GM12878 (cell line): ENCODE results near the gene KCNJ16. TPM values are rescaled to one million over a fixed set of nuclear protein-coding genes. Genes with fewer than 3 reads are reported as not detected.

ENCODE experiments used
- ATAC-seq: fragments of 200-7000 bp; cut with Tn5 transposase; 3 replicates; pipeline ENCODE4 v1.9.1; 2020; ENCODE audit warnings: mild to moderate bottlenecking, moderate library complexity
- BruUV-seq: library from RNA; stranded (reverse); fragments of 400-500 nt; replicated peaks from 2 replicates; lab custom pipeline; 2021; lab: Mats Ljungman, UMichigan
- CTCF ChIA-PET: fragments of 300-600 bp; sonication (Branson Sonifier 250); formaldehyde crosslinking; extraction: SDS; loops from one replicate; lab custom pipeline; 2021; ENCODE audit warnings: inconsistent platforms; lab: Yijun Ruan, JAX
- POLR2A ChIA-PET: fragments of 350-600 bp; formaldehyde crosslinking; extraction: SDS; loops from one replicate; lab custom pipeline; 2021; ENCODE audit warnings: inconsistent platforms; lab: Charles Lee
- RAD21 ChIA-PET: fragments of 300-600 bp; sonication (Branson Sonifier 250); formaldehyde crosslinking; loops from one replicate; lab custom pipeline; 2023; ENCODE audit warnings: antibody characterized with exemption; ENCODE audit not compliant: unreplicated experiment; lab: Charles Lee
- SMC1A ChIA-PET: fragments of 300-600 bp; sonication (Branson Sonifier 250); formaldehyde crosslinking; loops from one replicate; lab custom pipeline; 2023; ENCODE audit not compliant: unreplicated experiment, uncharacterized antibody; lab: Charles Lee
- DNase-seq: peaks from one replicate; pipeline ENCODE4 v3.0.0-alpha.2; 2011; ENCODE audit warnings: low read depth, low spot score
- FAIRE-seq: peaks from 3 replicates; lab custom pipeline; 2011; peaks lifted over from hg19 to GRCh38; lab: Jason Lieb, UNC
- H2AFZ ChIP-seq: 2 replicates; pipeline ENCODE4 v1.6.0; 2011; ENCODE audit warnings: low read depth, low read length, control low read depth; ENCODE audit not compliant: control insufficient read depth
- H3K27ac ChIP-seq: 2 replicates; pipeline ENCODE4 v1.5.1; 2011; ENCODE audit warnings: control low read depth; ENCODE audit not compliant: control insufficient read depth, insufficient read depth
- H3K27me3 ChIP-seq, 2 experiments: replicated peaks in 1 of 2; 2 replicates each; pipeline versions ENCODE4 v1.6.0 to v1.6.1; 2011; ENCODE audit warnings: low read length in 1 of 2; ENCODE audit not compliant: control insufficient read depth in 2 of 2, insufficient read depth in 2 of 2
- H3K36me3 ChIP-seq, 2 experiments: 2 replicates each; pipeline ENCODE4 v1.5.1; 2011; ENCODE audit warnings: low read length in 1 of 2; ENCODE audit not compliant: control insufficient read depth in 2 of 2, insufficient read depth in 2 of 2
- H3K4me1 ChIP-seq: 2 replicates; pipeline ENCODE4 v1.6.1; 2011; ENCODE audit warnings: mild to moderate bottlenecking, low read length, moderate library complexity, mixed read lengths; ENCODE audit not compliant: control insufficient read depth, insufficient read depth
- H3K4me2 ChIP-seq: 2 replicates; pipeline ENCODE4 v1.6.0; 2011; ENCODE audit warnings: control low read depth; ENCODE audit not compliant: control insufficient read depth, insufficient read depth
- H3K4me3 ChIP-seq: fragments of 200-600 bp; sonication (generic); 2 replicates; pipeline ENCODE4 v1.5.1; 2016
- H3K79me2 ChIP-seq: 2 replicates; pipeline ENCODE4 v1.6.0; 2011; ENCODE audit warnings: low read length; ENCODE audit not compliant: control insufficient read depth, insufficient read depth
- H3K9ac ChIP-seq: 2 replicates; pipeline ENCODE4 v1.8.0; 2011; ENCODE audit warnings: low read length, control low read depth, mixed read lengths; ENCODE audit not compliant: control insufficient read depth, insufficient read depth
- H3K9me3 ChIP-seq: replicated peaks from 3 replicates; pipeline ENCODE4 v1.5.1; 2011; ENCODE audit warnings: mild to moderate bottlenecking, low read length; ENCODE audit not compliant: control insufficient read depth, insufficient read depth
- H4K20me1 ChIP-seq: 2 replicates; pipeline ENCODE4 v1.6.0; 2011; ENCODE audit not compliant: control insufficient read depth, insufficient read depth
- ATF2 ChIP-seq: IDR thresholded peaks from 2 replicates; pipeline ENCODE4 v1.6.1; 2012; ENCODE audit warnings: low read length, inconsistent platforms
- E2F8 ChIP-seq: fragments of 450-650 bp; IDR thresholded peaks from 2 replicates; pipeline ENCODE4 v1.6.1; 2018; ENCODE audit warnings: mild to moderate bottlenecking, low read depth, moderate library complexity; ENCODE audit not compliant: partially characterized antibody
- E4F1 ChIP-seq: fragments of 450-650 bp; IDR thresholded peaks from 2 replicates; pipeline ENCODE4 v1.6.1; 2018; ENCODE audit warnings: borderline replicate concordance, mild to moderate bottlenecking; ENCODE audit not compliant: partially characterized antibody
- JUNB ChIP-seq: IDR thresholded peaks from 2 replicates; pipeline ENCODE4 v1.6.1; 2016; ENCODE audit warnings: antibody characterized with exemption, mild to moderate bottlenecking
- MTA2 ChIP-seq: fragments of 450-650 bp; IDR thresholded peaks from 2 replicates; pipeline ENCODE4 v1.6.1; 2016; ENCODE audit warnings: low read depth, mild to moderate bottlenecking, moderate library complexity
- RELA ChIP-seq: fragments of 450-650 bp; IDR thresholded peaks from 2 replicates; pipeline ENCODE4 v1.8.0; 2014; ENCODE audit warnings: borderline replicate concordance; ENCODE audit not compliant: partially characterized antibody
- RUNX3 ChIP-seq: IDR thresholded peaks from 2 replicates; pipeline ENCODE4 v1.6.1; 2012; ENCODE audit warnings: low read length, inconsistent platforms
- STAT1 ChIP-seq: fragments of 450-650 bp; conservative IDR thresholded peaks from 2 replicates; pipeline ENCODE4 v1.6.1; 2014; ENCODE audit warnings: antibody characterized with exemption, mild to moderate bottlenecking
- WGBS: methylation state at CpG from one replicate; pipeline ENCODE4 v1.1.6; 2016; ENCODE audit warnings: low lambda C conversion rate; ENCODE audit not compliant: insufficient replicate concordance, insufficient coverage; ENCODE audit errors: missing lambda C conversion rate; 5-methylcytosine and 5-hydroxymethylcytosine counted together
- in situ Hi-C: fragments of 300-500 bp; cut with MboI; formaldehyde crosslinking; loops from 9 replicates; pipeline ENCODE4 v1.14.3; 2018; ENCODE audit warnings: mixed read lengths
- intact Hi-C: fragments of 100-400 bp; cut with micrococcal nuclease; formaldehyde crosslinking; loops from one replicate; pipeline ENCODE4 v1.14.2; 2022; ENCODE audit not compliant: unreplicated experiment
- polyA plus RNA-seq, 11 experiments: library from polyadenylated mRNA; depleted of rRNA in 4 of 11; unstranded in 6 of 11; stranded (reverse) in 5 of 11; fragments of >200 nt; fragmentation: Nextera tagmentation in 4 of 11; fragmentation: Illumina TruSeq in 1 of 11; extraction: Ambion mirVana in 4 of 11; extraction: Trizol in 1 of 11; gene quantifications; 1 replicate in 1 of 11; 2 replicates in 10 of 11; pipeline versions ENCODE4 v1.2.1 to v1.2.3, GENCODE V29; 2011 to 2016; ENCODE audit warnings: inconsistent platforms in 2 of 11, missing spikeins in 2 of 11, low read depth in 1 of 11
- total RNA-seq, 4 experiments: library from RNA; depleted of rRNA in 3 of 4; stranded (reverse); fragments of >200 nt in 3 of 4; fragmentation: Illumina TruSeq in 1 of 4; extraction: Trizol in 1 of 4; gene quantifications; 2 replicates each; pipeline versions ENCODE4 v1.2.1 to v1.2.3, GENCODE V29; 2013 to 2021

The KCNJ16 gene
- total and polyA plus RNA-seq, 10 of the 15 experiments (the other 5 are each of a cell fraction or from before 2014, with no cell fraction given), result 0.08 to 0.24 (median 0.20) TPM; not detected in 7

DNA sequence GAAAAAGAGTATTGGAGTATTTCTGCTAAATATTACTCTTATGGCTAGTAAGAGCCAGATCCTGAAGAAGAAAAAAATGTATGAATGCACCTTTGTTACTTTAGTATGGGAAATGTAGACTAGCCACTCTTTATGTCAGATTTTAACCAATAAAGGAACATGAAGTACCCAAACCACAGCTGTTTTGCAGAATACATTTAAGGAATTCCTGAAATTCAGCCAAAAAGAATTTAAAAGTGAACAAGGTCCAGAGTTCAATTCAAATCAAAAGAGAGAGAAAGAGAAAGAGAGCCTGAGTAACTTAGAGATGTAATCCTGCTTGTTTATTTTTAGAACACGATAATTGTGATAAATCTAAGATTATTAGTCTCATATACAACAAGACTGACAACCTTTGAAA is 1.2 kb downstream of the KCNJ16 start (continued):
- TF ChIP-seq RUNX3 (no peak), JUNB (no peak)
- TF ChIP-seq, all 136 proteins: peak for 0

GRCh38 chr17:70076831-70077230 is 1.8 kb downstream of the KCNJ16 start:
- WGBS, result 5% methylated on average over 3 of the region's 3 CpGs

GRCh38 chr17:70078549-70078948 is 3.5 kb downstream of the KCNJ16 start:
- Histone ChIP-seq H3K4me2 (no peak overlapping the region), H3K4me1 (no peaks in the 10 kb centered on the region), H4K20me1 (no peaks in the 10 kb centered on the region), H3K36me3 (no peaks in the 10 kb centered on the region), H2AFZ (no peak overlapping the region), H3K27ac (no peak overlapping the region), H3K9ac (no peak overlapping the region), H3K79me2 (no peaks in the 10 kb centered on the region), H3K9me3 (no peaks in the 10 kb centered on the region), H3K4me3 (no peak overlapping the region), H3K27me3 (no peaks in the 10 kb centered on the region)
- POLR2A ChIA-PET, result no interaction called here
- SMC1A ChIA-PET, result no interaction called here
- DNase-seq, result no peak
- ATAC-seq, result no peak
- intact Hi-C loops (no loop called here), in situ Hi-C loops (no loop called here)
- 17% methylated on average over 4 of the region's 4 CpGs for WGBS
- no TSS peak for BruUV-seq
- no peak for FAIRE-seq
- RAD21 ChIA-PET, result no interaction called here
- CTCF ChIA-PET, result no interaction called here
- TF ChIP-seq E4F1, result no peak
- TF ChIP-seq MTA2, result no peak
- TF ChIP-seq JUNB, result no peak
- TF ChIP-seq STAT1, result no peak
- TF ChIP-seq E2F8, result no peak
- TF ChIP-seq ATF2, result no peak

More at GRCh38 chr17:70076831-70077230, 1.8 kb downstream of the KCNJ16 start:
- Histone ChIP-seq H3K4me1 (no peaks in the 10 kb centered on the region), H3K9me3 (no peaks in the 10 kb centered on the region), H3K36me3 (no peaks in the 10 kb centered on the region), H3K27ac (no peak overlapping the region), H3K4me3 (no peak overlapping the region), H2AFZ (no peak overlapping the region), H3K79me2 (no peaks in the 10 kb centered on the region), H4K20me1 (no peaks in the 10 kb centered on the region), H3K27me3 (no peaks in the 10 kb centered on the region), H3K4me2 (no peak overlapping the region), H3K9ac (no peak overlapping the region)
- ATAC-seq, result no peak
- no TSS peak for BruUV-seq
- no peak for FAIRE-seq
- no peak for DNase-seq
- CTCF ChIA-PET, result no interaction called here
- in situ Hi-C loops (no loop called here), intact Hi-C loops (no loop called here)
- SMC1A ChIA-PET, result interaction anchor here (0.6 kb wide), 1 partner anchor 412 kb away, joined by 3 read pairs; no protein-coding TSS in a partner anchor
- POLR2A ChIA-PET, result no interaction called here
- RAD21 ChIA-PET, result no interaction called here
- no peak for TF ChIP-seq RELA
